ENCODE data around the gene FCAR.

DNA sequence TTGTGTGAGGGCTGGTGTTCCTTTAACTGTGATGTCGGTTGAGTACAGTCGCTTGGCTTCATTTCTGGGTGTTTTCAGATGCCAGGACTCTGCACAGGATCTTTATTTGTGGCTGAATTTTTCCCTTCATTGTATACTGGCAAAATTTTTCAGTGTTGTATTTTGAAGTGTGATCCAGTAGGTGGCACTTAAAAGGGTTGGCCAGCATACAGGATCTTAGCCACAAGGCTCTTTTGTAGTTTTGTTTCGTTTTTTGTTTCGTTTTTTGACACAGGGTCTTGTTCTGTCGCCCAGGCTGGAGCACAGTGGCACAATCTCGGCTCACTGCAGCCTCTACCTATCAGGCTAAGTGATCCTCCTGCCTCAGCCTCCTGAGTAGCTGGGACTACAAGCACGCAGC, 8.7 kb downstream of the FCAR start:
- no peak for TF ChIP-seq CTCF (conservative IDR thresholded peaks at IDR 0.05; ENCODE audit: low read depth, low read length)
- TF ChIP-seq POLR2A (IDR thresholded peaks at IDR 0.05; ENCODE audit: low read depth, low read length): no peak
- no peak for TF ChIP-seq CEBPB (IDR thresholded peaks at IDR 0.05; ENCODE audit: low read depth, low read length)
- TF ChIP-seq, protein P1, sequence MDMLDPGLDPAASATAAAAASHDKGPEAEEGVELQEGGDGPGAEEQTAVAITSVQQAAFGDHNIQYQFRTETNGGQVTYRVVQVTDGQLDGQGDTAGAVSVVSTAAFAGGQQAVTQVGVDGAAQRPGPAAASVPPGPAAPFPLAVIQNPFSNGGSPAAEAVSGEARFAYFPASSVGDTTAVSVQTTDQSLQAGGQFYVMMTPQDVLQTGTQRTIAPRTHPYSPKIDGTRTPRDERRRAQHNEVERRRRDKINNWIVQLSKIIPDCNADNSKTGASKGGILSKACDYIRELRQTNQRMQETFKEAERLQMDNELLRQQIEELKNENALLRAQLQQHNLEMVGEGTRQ (IDR thresholded peaks at IDR 0.05; ENCODE audit: low read depth, low read length): no peak
- TF ChIP-seq RAD21 (IDR thresholded peaks at IDR 0.05; ENCODE audit: low read length): no peak
- TF ChIP-seq BHLHE40 (IDR thresholded peaks at IDR 0.05; ENCODE audit: low read depth, low read length): no peak
- no peak for TF ChIP-seq MAZ (IDR thresholded peaks at IDR 0.05; ENCODE audit: borderline replicate concordance, low read depth, low read length)
- TF ChIP-seq RFX5 (IDR thresholded peaks at IDR 0.05; ENCODE audit: low read depth, low read length): no peak
- TF ChIP-seq NFE2L2 (IDR thresholded peaks at IDR 0.05; ENCODE audit: low read depth, low read length): no peak
- no peak for TF ChIP-seq CHD1 (IDR thresholded peaks at IDR 0.05; ENCODE audit: low read depth, low read length)
- no peak for TF ChIP-seq MAFK (IDR thresholded peaks at IDR 0.05; ENCODE audit: low read depth, low read length)
- no peak for TF ChIP-seq SMC3 (IDR thresholded peaks at IDR 0.05; ENCODE audit: low read depth, low read length)
- TF ChIP-seq RCOR1 (IDR thresholded peaks at IDR 0.05; ENCODE audit: insufficient replicate concordance, low read length): no peak
